Glutamatergic neuron (in vitro differentiated cells): ENCODE data around the gene SENP2. TPM values are rescaled to one million over a fixed set of nuclear protein-coding genes. Genes with fewer than 3 reads are reported as not detected.
A peak's percentile ranks its signal among the peaks of the same experiment; 100 is the strongest.

Experiments
- DNase-seq: peaks from one replicate; pipeline ENCODE4 v3.0.0; 2022
- H3K27ac Mint-ChIP-seq: one replicate; pipeline ENCODE4 v1.8.0; 2020; ENCODE audit warnings: mild to moderate bottlenecking, mixed read lengths, inconsistent platforms; ENCODE audit not compliant: unreplicated experiment
- H3K27me3 Mint-ChIP-seq: one replicate; pipeline ENCODE4 v1.8.0; 2020; ENCODE audit warnings: mild to moderate bottlenecking, moderate library complexity, mixed read lengths, inconsistent platforms; ENCODE audit not compliant: unreplicated experiment
- H3K36me3 Mint-ChIP-seq: one replicate; pipeline ENCODE4 v1.8.0; 2020; ENCODE audit warnings: mild to moderate bottlenecking, mixed read lengths, inconsistent platforms; ENCODE audit not compliant: unreplicated experiment
- H3K4me1 Mint-ChIP-seq: one replicate; pipeline ENCODE4 v1.8.0; 2020; ENCODE audit warnings: mild to moderate bottlenecking, low read depth, mixed read lengths, inconsistent platforms; ENCODE audit not compliant: unreplicated experiment
- H3K4me3 Mint-ChIP-seq: one replicate; pipeline ENCODE4 v1.8.0; 2020; ENCODE audit warnings: mild to moderate bottlenecking, mixed read lengths, inconsistent platforms; ENCODE audit not compliant: unreplicated experiment
- H3K9me3 Mint-ChIP-seq: one replicate; pipeline ENCODE4 v1.8.0; 2020; ENCODE audit warnings: mild to moderate bottlenecking, moderate library complexity, mixed read lengths, inconsistent platforms; ENCODE audit not compliant: unreplicated experiment
- CTCF ChIP-seq: fragments of 200-600 bp; sonication (generic); IDR thresholded peaks from one replicate; pipeline ENCODE4 v1.5.0; 2021; ENCODE audit not compliant: partially characterized antibody, unreplicated experiment
- total RNA-seq: library from RNA; stranded (reverse); fragmentation: NEBNext Ultra II Directional; extraction: Animal tissue kit (Norgen Biotek cat#: 25700); gene quantifications from one replicate; pipeline ENCODE4 v1.2.1, GENCODE V29; 2021; ENCODE audit not compliant: unreplicated experiment

The SENP2 gene
- total RNA-seq, 1 donor from 2014 or later: 54.6 TPM

GRCh38 chr3:185584686-185585085 lies 1.4 kb upstream of the SENP2 start:
- Mint-ChIP-seq H3K4me3 (peak overlapping the region; percentile 50), H3K27ac (peak overlapping the region; percentile 74), H3K9me3 (peaks cover 12% of the 10 kb centered on the region), H3K36me3 (no peaks in the 10 kb centered on the region), H3K4me1 (peaks cover 13% of the 10 kb centered on the region), H3K27me3 (peaks cover 10% of the 10 kb centered on the region)
- no peak for TF ChIP-seq CTCF
- no peak for DNase-seq

- DNase-seq: no peak
- TF ChIP-seq CTCF: no peak
- peaks cover 12% of the 10 kb centered on the region for H3K9me3 Mint-ChIP-seq
- H3K4me3 Mint-ChIP-seq: peak overlapping the region; percentile 91
- H3K4me1 Mint-ChIP-seq: peaks cover 13% of the 10 kb centered on the region
- H3K36me3 Mint-ChIP-seq: no peaks in the 10 kb centered on the region
- H3K27ac Mint-ChIP-seq: peak overlapping the region; percentile 95
- H3K27me3 Mint-ChIP-seq: peaks cover 10% of the 10 kb centered on the region
Measured at GRCh38 chr3:185585518-185585858, 607 bp upstream of the SENP2 start.

- Mint-ChIP-seq H3K27ac (peak overlapping the region; percentile 95), H3K9me3 (peaks cover 12% of the 10 kb centered on the region), H3K4me1 (peaks cover 13% of the 10 kb centered on the region), H3K36me3 (no peaks in the 10 kb centered on the region), H3K27me3 (peaks cover 7% of the 10 kb centered on the region), H3K4me3 (peak overlapping the region; percentile 91)
- no peak for TF ChIP-seq CTCF
- no peak for DNase-seq
Measured at GRCh38 chr3:185586686-185587039, 568 bp downstream of the SENP2 start.

- H3K4me1 Mint-ChIP-seq: no peaks in the 10 kb centered on the region
Measured at GRCh38 chr3:185594073-185594472, 8.0 kb downstream of the SENP2 start.

GRCh38 chr3:185595526-185595925 lies 9.4 kb downstream of the SENP2 start:
- Mint-ChIP-seq H3K27me3 (no peaks in the 10 kb centered on the region), H3K4me1 (no peaks in the 10 kb centered on the region), H3K27ac (no peak overlapping the region), H3K36me3 (no peaks in the 10 kb centered on the region), H3K9me3 (no peaks in the 10 kb centered on the region), H3K4me3 (no peak overlapping the region)
- DNase-seq: no peak
- no peak for TF ChIP-seq CTCF

More at GRCh38 chr3:185594073-185594472, 8.0 kb downstream of the SENP2 start:
- Mint-ChIP-seq H3K27ac (no peak overlapping the region), H3K4me3 (no peak overlapping the region), H3K9me3 (no peaks in the 10 kb centered on the region), H3K27me3 (no peaks in the 10 kb centered on the region), H3K36me3 (no peaks in the 10 kb centered on the region)
- no peak for TF ChIP-seq CTCF
- no peak for DNase-seq
